Stimulated activated CD8-positive, alpha-beta memory T cell treated with anti-CD3 and anti-CD28 coated beads, Interleukin-15, amount 100 ng/mL, for 48 hours (primary cell): ENCODE measurements around the gene SLC9A9.

ENCODE experiments used
- DNase-seq, 2 donors: peaks; one replicate each; pipeline ENCODE4 v3.0.0-alpha.2; 2020; ENCODE audit warnings: low read depth in 2 of 2

Gene SLC9A9

DNA sequence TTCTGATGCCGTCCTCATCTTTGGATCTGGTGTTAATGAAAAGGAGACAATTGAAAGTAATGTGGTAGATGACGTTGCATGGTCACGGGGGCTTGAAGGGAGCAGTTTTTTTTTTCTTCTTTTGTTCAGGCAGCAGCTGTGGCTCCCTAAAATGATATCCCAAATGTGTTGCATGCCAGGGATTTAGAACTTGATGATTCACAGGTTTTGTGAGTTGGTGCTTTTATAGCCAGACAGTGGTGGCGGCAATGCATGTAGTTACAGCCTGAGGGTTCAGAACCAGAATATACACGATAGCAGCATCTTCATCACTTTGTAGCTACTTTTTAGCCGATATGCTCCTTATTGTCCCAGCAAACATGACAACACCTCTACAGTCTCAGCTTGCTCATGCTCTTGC, 595.3 kb downstream of the SLC9A9 start:
- no peak for DNase-seq

GRCh38 chr3:143249014-143249413, 599.3 kb downstream of the SLC9A9 start:
- DNase-seq = no peak

GRCh38 chr3:143247073-143247472, 601.2 kb downstream of the SLC9A9 start:
- no peak for DNase-seq

DNA sequence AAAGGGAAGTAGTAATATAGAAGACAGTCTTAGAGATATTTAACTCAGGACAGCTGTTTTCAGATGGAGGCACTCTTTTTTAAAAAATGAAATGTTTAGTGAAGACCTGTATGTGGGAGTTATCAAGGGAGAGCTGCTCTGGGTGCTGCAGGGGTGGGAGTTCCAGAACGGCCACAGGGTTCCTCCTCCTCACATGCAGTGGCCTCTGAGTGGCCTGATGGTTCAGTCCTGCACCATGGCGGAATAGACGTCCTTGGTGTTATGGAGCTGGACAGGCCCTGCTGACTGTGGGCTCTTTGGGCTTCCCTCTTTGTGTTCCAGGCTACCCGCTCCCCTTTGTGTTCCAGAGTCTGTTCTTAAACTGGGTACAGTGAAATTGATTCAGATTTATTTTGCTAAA, 602.6 kb downstream of the SLC9A9 start:
- DNase-seq = no peak

DNA sequence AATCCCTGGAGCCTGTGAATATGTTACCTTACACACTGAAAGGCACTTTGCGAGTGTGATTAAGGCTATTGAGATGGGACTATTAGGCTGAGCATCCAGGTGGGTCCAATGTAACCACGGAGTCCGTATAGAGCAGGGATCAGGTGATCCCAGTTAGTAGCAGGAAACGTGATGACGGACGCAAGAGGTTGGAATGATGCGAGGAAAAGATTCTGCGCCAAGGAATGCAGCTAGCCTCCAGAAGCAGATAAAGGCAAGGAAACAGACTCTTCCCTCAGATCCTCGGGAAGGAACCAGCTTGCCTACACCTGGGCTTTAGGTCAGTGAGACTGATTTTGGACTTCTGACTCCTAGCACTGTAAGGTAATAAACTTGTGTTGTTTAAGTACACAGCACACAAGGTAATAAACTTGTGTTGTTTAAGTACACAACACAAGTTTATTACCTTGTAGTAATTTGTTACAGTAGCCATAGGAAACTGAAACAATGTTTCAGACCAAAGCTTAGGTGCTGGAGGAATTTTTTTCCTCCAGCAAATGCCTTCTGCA, 603.7 kb downstream of the SLC9A9 start:
- DNase-seq = no peak

- DNase-seq = no peak
Observed at GRCh38 chr3:143243686-143244085, 604.6 kb downstream of the SLC9A9 start.

- DNase-seq = no peak
Observed at GRCh38 chr3:143242691-143243090, 605.6 kb downstream of the SLC9A9 start.

DNA sequence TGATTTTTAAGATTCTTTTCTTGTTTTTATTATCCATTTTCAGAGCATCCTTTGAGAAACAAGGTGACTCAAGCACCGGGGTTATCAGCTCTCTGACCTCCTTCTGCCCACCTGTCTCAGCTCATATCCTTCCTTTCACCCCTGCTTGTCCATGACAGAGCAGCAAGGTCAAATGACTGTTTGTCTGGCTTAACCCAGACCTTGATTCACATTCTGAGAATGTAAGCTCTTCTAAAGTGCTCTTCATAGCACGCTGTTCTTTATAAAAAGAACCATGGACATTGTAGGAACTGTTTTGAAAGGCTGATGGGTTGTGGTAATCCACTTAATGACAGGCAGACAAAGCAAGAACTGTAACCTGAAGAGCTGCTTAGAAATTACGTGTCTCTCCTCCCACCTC, 606.2 kb downstream of the SLC9A9 start:
- no peak for DNase-seq

- DNase-seq = no peak
Observed at GRCh38 chr3:143241481-143241951, 606.8 kb downstream of the SLC9A9 start.

- no peak for DNase-seq
Observed at GRCh38 chr3:143240886-143241285, 607.4 kb downstream of the SLC9A9 start.

DNA sequence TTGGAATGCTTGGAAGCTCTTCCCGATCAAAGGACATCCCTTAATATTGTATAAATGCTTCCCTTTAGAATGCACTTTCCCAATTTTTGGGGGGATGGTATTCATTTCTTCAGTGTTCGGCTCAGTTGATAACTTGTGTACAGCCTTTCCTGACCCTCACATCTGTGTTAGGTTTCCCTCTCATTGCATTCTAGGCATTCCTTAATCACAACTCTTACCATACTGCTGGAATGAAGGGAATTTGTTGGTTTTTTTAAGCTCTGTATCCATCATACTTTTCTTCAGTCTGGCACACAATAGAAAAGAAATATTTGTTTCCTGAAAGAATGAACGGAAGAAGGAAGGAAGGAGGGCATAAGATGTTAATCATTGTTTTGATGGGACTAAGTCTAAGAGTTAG, 609.2 kb downstream of the SLC9A9 start:
- DNase-seq = no peak

DNA sequence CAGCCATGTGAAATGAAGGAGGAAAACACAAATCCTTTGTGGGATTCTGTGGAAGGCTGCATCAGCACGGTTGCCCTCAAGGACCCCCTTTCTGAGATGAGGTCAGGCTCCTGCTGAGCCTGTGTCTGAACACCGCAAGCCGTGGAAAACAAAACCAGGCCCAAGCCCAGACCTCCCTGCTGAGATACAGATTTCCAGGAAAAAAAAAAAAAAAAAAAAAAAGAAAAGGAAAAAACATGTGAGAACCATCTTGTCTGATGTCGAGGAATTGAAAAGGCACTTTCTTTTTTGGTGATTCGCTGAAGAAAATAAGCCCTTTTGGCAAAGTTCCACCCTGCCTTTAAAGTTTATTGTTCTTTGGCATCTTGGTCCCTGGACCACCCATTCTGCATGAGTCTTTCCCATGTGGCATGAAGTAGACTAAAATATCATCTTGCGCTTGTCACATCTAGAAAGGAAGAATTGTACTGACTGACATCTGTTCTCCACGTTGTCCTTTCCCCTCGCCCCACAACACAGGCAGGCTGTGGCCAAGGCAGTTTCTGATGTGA, 611.1 kb downstream of the SLC9A9 start:
- DNase-seq = no peak

- no peak for DNase-seq
Observed at GRCh38 chr3:143236226-143236964, 611.9 kb downstream of the SLC9A9 start.

DNA sequence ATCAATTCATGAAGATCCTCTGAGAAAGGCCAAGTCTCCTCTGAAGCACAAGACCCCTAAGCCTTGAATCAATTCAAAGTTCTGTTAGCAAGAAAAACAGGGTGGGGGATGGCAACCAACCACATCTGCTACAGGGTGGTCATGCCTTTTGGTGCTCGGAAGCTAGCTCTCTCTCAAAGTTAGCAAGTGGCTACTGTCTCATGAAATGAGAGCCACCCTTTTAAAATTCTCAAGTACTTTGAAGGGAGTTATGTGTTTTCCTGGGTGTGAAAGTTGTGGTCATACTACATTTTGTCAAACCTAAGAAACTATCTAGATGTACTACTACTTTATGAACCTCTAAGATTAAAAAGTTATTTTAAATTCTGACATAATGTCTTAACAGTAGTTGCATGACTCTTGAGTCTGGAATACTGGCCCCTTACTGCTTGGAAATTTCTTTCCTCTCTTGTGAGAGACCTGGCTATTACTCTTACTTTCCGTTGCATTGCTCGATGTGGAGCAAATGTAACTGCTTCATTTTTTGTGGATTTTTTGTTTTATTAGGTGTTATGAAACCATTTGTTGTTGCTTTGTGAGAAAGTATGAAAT, 612.6 kb downstream of the SLC9A9 start:
- DNase-seq = no peak

DNA sequence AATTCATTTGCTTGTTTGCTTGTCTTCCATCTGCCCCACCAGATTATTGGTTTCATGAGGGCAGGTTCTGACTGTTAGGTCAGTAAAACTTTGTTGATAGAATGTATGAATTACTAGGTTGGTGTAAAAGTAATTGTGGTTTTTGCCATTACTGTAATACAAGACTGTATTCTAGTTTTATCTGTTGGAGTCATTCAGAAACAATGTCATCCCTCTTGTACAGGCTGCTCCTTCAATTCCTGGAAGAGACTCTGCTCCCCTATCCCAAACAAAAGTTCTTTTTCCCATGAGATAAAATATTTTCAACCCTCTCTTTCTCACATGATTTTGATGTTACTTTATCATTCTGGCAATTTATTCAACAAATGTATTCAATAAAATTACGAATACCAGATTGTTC, 613.7 kb downstream of the SLC9A9 start:
- DNase-seq = no peak

GRCh38 chr3:143232981-143233380, 615.3 kb downstream of the SLC9A9 start:
- DNase-seq = no peak

GRCh38 chr3:143228405-143228804, 619.9 kb downstream of the SLC9A9 start:
- no peak for DNase-seq

DNA sequence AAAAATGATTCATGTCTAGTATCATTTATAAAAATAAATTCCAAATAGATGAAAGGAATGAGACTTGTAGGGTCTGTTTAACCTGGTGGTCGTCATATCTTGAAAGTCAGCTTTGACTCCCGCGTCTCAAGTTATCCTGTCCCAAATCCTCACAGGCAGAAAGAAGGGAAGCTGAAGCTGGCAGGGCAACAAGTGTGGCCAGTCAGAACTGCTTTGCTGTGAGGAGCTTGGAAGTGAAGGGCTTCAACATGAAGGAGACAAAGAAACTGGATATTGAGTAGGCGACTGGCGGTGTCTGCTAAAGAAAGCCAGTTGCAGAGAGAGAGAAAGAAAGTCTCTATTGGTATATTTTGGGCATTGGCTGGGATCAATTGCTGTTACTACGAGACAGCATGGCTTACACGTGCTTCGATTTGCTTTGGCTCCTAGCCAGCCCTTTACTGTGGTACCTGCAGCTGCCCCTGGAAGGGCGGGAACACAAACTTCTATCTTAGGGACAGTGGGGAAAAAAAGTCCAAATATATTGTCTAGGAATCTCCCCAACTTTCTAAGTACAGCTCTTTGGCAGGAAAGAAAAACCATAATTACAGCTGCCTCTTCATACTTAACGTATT, 621.5 kb downstream of the SLC9A9 start:
- DNase-seq = no peak

- DNase-seq = no peak
Observed at GRCh38 chr3:143224716-143225115, 623.6 kb downstream of the SLC9A9 start.

DNA sequence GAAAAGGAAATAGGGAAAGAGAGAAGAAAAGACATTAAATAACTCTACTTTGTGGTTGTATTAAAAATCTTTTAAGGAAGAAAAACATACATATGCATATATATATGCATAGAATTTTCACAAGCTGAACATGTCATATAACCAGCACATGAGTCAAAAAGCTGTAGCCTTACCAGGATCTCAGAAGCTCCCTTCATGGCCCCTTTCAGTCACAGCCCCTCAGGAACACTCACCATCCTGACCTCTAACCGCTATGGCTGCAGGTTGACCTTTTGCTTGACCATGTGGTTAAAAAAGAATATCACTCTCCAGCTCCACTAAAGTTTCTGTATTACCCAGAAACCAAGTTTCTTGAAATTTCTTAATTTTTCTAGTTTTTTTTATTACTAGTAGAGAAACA, 625.3 kb downstream of the SLC9A9 start:
- DNase-seq = no peak

DNA sequence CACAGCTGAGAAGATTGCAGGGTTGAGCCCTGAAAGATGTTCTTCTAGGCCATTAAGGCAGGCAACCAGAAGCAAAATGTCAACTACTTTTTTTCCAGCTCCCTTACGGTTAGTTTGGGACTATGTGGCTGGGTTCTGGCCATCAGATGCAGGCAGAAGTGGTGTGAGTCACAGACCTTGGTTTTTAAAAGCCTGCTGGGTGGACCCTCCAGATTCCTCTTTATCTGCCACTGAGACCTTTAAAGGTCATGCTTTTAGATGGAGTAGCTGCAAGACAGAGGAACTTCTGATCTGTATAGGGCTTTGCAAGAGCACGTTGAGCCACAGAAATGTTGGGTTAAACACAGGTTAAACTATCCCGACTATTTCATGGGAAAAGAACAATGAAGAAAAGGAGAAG, 625.8 kb downstream of the SLC9A9 start:
- no peak for DNase-seq

GRCh38 chr3:143221446-143221845, 626.8 kb downstream of the SLC9A9 start:
- DNase-seq = no peak

DNA sequence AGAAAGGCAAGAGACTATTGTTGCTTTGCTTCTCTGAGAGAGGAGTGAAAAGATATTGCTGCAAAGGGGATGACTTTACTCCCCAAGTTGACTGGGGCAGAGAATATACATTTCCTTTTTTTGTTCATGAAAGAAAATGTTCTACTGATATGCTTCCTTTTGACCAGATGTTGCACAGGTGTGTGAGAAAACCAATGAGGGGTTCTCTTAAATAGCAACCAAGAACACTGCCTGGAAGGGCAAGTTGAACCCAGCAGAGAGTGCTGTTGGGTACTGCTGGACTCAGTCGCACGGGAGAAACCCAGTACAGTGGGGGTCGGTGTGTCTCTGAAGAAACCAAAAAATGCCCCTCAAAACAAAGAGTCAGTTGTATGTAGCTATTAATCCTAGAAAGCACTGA, 627.5 kb downstream of the SLC9A9 start:
- no peak for DNase-seq
